GM20431 (cell line): ENCODE results near the gene LTN1.
"Not testable (repeated sequence)": the region's sequence is repeated elsewhere in the genome, so short reads cannot be mapped to it uniquely, and the experiment has no call there.

ENCODE experiments used
- in situ Hi-C: fragments of 300-500 bp; cut with MseI, MboI; formaldehyde crosslinking; loops from one replicate; pipeline ENCODE4 v1.15.0; 2020; ENCODE audit warnings: low sequenced_read_pairs; ENCODE audit not compliant: unreplicated experiment

LTN1 gene

GRCh38 chr21:28936721-28937120 lies 56.0 kb downstream of the LTN1 start:
- in situ Hi-C loops: no loop called here

GRCh38 chr21:28936036-28936435 lies 56.6 kb downstream of the LTN1 start:
- in situ Hi-C loops: no loop called here

GRCh38 chr21:28932717-28933116 lies 60.0 kb downstream of the LTN1 start:
- in situ Hi-C loops: no loop called here

DNA sequence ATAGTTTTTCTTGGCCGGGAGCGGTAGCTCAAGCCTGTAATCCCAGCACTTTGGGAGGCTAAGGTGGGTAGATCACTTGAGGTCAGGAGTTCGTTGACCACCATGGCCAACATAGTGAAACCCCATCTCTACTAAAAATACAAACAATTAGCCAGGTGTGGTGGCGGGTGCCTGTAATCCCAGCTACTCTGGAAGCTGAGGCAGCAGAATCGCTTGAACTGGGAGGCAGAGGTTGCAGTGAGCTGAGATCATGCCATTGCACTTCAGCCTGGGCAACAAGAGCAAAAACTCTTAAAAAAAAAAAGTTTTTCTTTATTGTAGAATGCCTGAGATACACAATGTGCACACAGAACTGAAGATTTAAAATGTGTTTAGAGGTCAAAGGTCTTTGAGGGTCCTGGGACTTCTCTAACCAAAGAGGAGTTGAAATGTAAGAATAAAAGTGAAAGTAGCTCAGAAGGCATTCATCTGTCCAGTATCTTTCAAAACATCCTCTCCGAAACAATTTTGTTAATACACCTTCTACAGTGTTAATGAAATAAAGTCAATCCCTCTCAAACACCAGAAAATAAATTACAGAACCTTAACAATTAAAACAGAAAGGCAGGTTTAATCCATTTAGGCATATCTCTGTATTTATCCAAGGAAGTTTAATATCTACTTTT lies 60.8 kb downstream of the LTN1 start:
- in situ Hi-C loops: not testable (repeated sequence)

GRCh38 chr21:28928578-28929420 lies 63.9 kb downstream of the LTN1 start:
- in situ Hi-C loops: no loop called here

- in situ Hi-C loops: no loop called here
These were observed 65.5 kb downstream of the LTN1 start for GRCh38 chr21:28927130-28927529.

- in situ Hi-C loops: no loop called here
These were observed 69.2 kb downstream of the LTN1 start for GRCh38 chr21:28923439-28923975.

- in situ Hi-C loops: no loop called here
These were observed 70.3 kb downstream of the LTN1 start for GRCh38 chr21:28922368-28922767.

- in situ Hi-C loops: no loop called here
These were observed 76.4 kb downstream of the LTN1 start for GRCh38 chr21:28916150-28916893.

GRCh38 chr21:28913071-28913470 lies 79.6 kb downstream of the LTN1 start:
- in situ Hi-C loops: no loop called here

- in situ Hi-C loops: no loop called here
These were observed 82.3 kb downstream of the LTN1 start for GRCh38 chr21:28910280-28910887.

- in situ Hi-C loops: no loop called here
These were observed 84.3 kb downstream of the LTN1 start for GRCh38 chr21:28908351-28908750.

- in situ Hi-C loops: no loop called here
These were observed 85.8 kb downstream of the LTN1 start for GRCh38 chr21:28906841-28907240.

GRCh38 chr21:28906236-28906635 lies 86.4 kb downstream of the LTN1 start:
- in situ Hi-C loops: no loop called here

GRCh38 chr21:28904961-28905435 lies 87.7 kb downstream of the LTN1 start:
- in situ Hi-C loops: no loop called here

DNA sequence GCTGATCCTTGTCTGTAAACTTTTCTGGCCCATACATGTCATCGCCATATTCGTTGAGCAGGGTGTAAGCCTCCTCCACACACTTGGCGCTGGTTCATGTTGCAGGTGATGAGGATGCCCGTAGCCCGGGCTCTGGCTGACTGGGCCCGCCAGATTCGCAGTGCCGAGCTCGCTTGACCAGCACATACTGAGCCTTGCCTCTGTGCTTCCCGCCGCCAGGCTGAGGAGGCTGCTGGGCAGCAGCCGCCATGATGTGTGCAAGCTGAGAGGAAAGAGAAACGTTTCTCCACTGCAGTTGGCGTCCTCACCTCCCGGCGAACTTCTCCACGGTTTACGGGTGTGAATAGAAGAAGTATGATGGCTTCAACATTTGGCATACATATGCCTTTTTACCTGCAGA lies 89.2 kb downstream of the LTN1 start:
- in situ Hi-C loops: no loop called here

- in situ Hi-C loops: no loop called here
These were observed 92.2 kb downstream of the LTN1 start for GRCh38 chr21:28900481-28900880.

DNA sequence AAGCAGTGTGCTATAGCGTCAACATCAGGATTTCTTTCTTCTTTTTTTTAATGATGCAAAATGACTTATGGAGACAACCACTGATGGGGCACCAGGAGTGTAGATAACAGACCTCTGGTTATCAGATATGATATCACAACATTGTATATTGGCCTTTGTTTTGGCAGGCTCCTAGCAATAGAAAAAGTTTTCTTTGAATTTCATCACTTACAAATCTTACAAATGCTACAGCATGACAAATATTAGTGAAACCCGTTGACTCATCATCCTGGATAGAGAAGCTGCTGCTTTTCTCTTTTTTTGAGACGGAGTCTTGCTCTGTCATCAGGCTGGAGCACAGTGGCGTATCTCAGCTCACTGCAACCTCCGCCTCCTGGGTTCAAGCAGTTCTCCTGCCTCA lies 92.9 kb downstream of the LTN1 start:
- in situ Hi-C loops: no loop called here

DNA sequence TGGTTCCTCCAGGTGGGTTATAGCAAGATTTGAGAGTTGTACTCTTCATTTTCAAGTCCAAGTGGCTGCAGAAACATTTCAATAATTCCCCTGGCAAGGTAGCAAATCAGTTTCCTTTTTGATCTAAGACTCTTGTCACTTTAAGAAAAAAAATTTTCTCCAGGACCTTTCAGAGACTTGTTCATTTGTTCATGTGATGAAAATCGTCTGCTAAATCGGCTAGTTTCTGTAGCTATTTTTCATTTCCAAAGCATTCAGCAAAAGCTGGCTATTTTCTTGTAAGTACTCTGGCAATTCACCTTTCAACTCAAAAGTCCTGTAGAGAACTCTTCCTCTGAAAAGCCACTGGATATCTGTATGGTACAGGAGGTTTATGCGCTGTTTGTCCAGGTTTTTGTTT lies 93.5 kb downstream of the LTN1 start:
- in situ Hi-C loops: no loop called here

DNA sequence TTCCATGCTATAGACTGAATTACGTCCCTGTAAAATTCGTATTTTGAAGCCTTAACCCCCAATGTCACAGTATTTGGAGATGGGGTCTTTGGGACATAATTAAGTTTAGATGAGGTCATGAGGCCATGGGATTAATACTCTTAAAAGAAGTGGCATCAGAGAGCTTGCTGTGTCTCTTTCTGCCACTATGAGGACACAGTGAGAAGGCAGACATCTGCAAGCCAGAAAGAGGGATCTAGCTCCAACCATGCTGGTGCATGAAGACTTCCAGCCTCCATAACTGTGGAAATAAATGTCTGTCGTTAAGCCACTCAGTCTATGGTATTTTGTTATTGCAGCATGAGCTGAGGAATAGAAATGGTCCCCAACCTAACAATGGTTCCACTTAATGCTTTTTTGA lies 99.0 kb downstream of the LTN1 start:
- in situ Hi-C loops: no loop called here
